Measurements from ENCODE around the gene AUTS2. TPM values are rescaled to one million over a fixed set of nuclear protein-coding genes. Genes with fewer than 3 reads are reported as not detected.

Gene AUTS2
- polyA plus RNA-seq, 4 donors: 69.8 to 109 (median 76.8) TPM

DNA sequence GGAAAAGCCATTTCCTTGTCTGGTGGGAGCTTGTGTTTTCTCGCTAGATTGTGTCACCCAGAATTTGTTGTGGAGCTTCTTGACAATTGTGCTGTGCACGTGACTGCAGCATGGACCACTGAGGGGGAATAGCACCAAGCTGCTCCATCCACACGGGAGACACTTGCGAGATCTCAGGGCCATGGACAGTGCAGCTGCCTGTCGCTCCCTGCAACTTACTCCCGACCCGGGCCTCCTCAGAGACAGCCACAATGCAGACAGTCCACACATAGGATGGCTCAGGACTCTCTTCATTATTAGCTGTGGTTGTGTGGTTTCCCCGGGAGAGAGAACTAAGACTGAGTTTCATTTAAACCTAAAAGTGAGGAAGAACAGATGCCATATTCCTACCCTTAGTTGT lies 860.5 kb downstream of the AUTS2 start:
- DNase-seq (ENCODE audit: low read depth in 4 of 4, low spot score in 3 of 4): no peak

DNA sequence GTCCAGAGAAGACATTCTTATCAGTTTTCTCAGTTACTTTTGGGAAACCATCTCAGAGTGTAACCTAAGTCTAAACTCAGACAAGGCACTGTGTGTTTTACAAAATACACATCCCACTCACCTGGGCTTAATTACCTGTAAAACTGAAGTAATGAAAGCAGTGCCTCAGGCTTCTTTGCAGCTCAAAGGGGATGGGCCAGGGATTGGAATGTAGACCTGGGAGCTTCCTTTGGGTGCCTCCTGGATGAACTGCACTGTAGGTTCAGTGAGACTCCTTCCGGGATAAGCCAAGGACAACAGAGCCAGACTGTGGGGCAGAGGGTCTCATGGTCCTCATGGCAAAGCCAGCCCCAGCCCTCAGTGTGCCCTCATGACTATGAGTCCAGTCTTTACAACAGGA lies 861.3 kb downstream of the AUTS2 start:
- DNase-seq (ENCODE audit: low read depth in 4 of 4, low spot score in 3 of 4): no peak

DNA sequence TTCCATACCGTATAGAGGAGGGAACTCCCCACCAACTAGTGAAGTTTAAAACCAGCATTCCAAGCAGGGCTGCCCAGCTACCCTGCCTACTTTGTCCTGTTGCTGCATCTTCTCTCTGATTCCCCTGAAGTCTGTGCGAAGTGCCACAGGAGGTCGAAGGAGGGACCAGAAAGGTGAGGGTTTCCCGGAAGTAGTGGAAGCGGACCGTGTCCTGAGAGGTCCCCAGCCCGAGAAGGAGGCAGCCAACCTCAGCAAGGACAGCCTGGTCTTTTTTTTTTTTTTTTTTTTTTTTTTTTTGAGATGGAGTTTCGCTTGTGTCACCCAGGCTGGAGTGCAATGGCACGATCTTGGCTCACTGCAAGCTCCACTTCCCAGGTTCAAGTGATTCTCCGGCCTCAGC lies 861.8 kb downstream of the AUTS2 start:
- no peak for DNase-seq (ENCODE audit: low read depth in 4 of 4, low spot score in 3 of 4)

DNA sequence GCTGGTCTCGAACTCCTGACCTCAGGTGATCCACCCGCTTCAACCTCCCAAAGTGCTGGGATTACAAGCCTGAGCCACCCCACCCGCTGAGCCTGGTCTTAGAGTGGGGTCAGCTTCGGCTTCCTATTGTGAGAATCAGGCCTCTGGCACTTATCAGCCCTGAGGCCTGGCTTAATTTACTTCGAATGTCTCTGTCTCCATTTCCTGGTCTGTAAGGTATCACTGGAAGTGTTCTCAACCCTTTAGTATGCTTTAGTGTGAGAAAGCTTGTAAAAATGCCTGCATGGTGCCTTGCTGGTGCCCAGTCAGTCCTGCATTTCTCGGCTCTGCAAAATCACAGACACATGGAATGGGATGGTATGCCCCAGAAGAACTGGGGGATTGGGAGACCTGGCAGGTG lies 862.3 kb downstream of the AUTS2 start:
- DNase-seq (ENCODE audit: low read depth in 4 of 4, low spot score in 3 of 4): no peak

DNA sequence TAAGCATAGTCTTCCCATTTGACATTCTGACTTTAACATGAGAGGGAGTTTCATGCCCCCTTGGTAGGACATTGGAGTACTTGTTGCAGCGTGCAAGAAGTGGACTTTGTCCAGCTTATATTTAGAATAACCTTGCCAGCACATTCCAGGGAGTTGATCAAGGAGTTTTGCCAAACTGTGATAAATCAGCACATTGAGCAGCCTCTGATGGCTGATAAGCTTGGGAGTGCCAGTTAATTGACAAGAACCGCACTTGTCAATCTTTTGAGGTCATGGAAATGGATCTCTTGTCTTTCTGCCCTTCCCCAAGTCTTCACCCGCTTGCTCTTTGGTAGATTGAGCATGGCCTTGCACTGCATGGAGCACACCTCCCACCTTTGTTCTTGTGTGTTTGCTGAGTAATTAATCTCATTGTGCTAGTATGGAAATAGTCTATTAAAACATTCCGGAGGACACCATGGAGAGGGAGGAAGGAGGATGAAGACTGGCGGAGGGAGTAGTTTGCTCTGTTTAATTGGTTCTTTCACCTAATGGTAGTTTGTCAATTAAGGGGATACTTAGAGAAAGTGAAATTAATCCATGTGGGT lies 865.2 kb downstream of the AUTS2 start:
- DNase-seq (ENCODE audit: low read depth in 4 of 4, low spot score in 3 of 4): no peak

DNA sequence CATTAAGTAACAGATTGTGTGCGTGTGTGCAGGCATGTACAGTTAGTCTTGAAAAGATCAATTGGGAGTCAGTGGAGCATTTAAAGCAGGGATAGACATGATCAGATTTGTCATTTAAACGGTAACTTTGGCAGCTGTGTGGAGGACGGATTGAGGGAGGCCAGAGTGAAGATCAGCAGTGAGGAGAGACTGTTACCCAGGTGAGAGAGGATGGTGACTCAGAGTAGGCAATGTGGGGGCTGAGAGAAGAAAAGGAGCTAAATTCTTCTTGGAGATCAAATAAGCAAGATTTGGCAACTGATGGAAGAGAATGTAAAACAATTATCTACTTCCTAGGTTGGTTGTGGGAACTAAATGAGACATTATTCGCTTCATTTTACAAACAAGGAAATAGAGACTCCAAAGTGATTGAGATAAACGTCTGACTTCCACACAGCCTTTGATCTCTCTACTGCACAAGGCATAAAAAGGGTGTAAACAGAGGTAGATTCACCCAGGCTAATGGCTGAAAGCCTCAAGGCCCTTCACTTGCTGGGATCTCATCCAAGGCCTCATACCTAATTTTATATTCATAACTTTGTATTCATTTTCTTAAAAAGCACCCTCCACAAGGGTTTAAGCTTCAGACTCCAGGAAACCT lies 868.6 kb downstream of the AUTS2 start:
- DNase-seq (ENCODE audit: low read depth in 4 of 4, low spot score in 3 of 4): no peak

DNA sequence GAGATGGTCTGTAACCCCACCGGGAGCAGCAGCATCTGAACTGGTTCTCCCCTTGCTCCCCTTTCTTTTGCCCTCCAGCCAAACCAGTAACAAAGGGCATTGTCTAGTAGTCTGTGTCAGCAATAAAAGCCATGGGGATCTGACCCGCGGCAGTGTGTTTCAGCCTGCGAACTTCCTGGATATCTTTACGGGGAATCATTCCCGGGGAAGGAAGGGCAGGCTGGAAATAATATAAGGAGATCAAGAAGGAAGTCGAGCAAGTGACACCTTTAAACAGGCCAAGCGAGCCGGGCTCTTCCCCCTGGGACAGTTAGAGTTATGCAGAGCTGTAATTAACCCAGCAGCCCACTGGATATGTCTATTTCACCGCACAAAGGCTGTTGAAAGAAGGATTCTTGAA lies 872.5 kb downstream of the AUTS2 start:
- no peak for DNase-seq (ENCODE audit: low read depth in 4 of 4, low spot score in 3 of 4)

DNA sequence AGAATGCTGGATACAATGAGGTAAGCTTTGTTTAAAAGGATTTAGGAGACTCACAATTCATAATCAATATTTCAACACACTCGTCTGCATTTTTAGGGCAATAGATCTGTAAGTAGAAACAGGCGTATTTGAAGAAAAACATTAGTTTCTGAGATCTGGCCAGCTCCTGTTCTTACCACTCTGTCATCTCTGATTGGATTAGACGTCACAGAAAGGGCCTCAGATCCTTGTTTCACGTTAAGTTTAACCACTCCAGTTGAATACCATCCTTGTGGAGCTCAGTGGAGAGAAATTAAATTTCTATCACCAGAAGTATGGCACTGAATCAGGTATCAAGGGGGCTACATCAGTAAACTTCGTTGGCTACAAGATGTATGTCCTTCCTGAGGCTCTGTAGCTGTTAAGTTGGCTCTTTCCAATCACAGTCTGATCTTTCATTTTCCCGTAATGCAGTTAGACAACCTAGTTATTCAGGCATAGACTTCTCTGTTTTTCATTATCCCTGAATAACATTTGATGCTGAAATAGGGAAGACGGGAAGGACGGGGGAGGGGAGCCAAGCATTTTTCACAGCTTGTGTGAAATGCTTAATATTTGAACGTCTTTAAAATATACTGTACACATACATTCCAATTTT lies 874.4 kb downstream of the AUTS2 start:
- DNase-seq (ENCODE audit: low read depth in 4 of 4, low spot score in 3 of 4): no peak

DNA sequence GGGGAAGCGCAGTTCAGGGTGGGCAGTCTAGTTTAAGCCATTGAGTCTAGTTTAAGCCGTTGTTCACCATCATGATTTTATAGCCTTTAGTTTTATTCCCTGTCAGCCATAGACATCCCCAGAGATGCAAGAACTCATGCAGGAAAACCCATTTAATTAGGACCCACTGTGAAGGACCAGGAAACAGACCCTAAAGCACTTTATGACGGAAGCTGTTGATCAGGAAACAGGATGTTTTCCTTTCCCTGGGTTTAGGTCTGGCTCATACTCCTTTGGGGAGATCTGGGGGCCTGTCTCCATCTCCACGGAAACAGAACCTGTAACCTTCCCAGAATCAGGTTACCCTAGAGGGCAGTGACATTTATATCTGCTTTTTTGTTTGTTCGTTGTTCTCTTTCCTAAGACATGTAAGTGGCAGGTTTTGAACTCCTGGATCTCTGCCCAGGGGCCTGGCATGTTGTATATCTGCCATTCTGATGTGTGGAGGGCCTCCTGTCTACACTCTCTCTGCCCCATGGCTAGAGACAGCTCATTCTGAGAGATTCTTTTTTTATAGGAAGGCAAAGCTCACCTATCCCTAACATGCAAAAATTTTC lies 876.5 kb downstream of the AUTS2 start:
- no peak for DNase-seq (ENCODE audit: low read depth in 4 of 4, low spot score in 3 of 4)

DNA sequence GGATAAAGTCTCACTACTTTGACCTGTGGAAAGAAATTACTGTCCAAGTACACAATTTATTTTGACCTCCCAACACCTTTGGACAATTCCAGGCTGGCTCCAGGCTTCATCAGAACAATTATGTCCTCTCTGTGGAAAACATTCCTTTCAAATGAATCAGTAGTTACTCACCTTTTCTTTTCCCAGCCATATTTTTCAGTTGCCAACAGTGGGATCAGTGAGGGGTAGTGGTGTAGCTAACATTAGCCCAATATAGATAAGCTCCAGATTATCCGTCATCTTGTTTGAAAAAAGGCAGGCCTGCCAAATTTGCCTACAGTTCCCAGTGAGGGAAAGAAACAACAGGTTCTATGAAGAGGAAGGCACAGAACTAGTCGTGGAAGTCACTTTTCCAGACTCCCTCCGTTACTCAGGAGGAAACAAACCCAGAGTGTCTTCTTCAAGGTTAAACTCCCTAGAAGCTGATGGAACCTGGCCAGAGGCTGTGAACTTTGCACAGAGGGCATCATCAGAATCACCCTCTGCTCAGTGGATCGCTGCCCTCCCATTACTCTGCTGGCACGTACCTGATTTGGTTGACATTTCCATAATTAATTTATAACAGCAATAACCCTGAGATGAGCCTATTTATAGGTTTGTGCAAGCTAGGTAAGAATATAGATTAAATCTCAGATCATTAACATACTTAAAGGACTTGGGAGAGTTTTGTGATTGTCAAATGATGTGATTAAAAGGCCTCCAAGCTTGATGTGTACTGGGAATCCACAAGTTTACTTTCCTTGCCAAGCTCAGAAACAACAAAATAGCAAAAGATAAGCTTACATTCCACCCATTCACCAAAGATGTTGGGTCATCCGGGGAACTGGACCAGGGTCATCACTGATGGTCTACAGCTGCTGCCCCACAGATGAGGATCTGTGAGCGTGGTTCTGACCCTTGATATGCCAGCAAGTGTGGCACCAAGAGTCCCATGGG lies 879.0 kb downstream of the AUTS2 start:
- no peak for DNase-seq (ENCODE audit: low read depth in 4 of 4, low spot score in 3 of 4)

DNA sequence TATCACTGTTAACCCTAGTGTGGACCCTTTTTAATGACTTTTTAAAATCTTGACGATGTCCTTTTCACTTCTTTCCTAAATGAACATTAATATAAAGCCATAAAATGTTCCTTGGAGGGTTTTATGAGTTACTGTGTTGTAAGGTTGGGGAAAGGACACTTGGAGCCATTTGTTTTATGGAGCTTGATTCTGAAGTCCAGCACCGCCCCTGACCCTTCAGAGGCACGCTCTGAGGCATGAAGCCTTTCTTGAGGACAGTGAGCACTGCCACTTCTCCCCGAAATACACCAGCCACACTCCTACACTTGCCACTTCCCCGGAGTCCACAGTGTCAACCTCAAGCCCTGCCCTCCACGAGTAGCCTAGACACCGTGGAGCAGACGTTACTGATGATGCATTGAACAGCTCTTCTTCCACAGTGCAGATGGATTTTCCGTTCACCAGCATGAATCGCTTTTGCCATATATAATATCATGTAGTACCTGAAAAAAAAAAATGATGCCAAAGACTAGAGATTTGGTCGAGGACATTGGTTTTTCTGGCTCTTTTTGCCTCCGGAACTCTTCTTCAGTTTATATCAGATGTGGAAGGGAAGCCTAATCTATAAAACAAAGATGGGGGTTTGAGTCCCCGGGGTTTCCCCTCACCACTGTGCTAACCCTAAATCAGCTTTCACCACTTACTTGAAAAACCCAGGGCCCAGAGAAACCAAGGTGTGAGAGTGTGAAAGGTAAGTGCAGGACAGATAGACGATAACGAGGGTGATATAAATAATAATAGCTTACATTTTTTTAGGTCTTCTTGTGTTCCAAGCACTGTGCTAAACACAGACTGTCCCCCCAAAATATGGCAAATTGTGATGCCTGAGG lies 881.1 kb downstream of the AUTS2 start:
- no peak for DNase-seq (ENCODE audit: low read depth in 4 of 4, low spot score in 3 of 4)

DNA sequence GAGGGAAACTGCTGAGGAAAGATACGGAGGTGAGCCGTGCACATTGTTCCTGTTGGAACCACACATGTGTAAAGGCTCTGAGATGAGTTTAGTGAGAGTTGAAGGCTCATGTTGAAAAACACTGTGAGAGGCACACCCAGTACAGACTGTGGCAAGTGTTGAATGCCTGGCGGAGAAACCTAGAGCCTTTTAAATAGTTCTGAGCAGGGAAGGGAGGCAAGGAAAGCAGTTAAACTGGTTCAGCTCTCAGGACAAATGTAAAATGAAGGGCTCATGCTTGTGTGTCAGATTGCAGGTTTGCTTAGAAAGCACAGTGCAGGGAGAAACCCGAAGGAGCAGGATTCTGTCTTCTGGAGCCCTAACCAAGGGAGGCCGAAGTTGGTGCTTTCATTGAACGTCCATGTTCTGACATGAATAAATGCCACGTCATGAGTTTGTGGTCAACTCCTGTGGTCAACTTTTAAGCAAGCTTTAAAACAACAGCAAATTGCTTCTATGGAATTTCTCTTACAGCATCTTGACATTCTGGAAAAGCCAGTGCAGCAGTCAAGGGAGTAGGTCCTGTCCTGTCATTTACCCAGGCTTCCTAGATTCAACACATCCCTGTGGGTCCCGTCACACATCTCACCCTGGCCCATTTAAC lies 882.8 kb downstream of the AUTS2 start:
- no peak for DNase-seq (ENCODE audit: low read depth in 4 of 4, low spot score in 3 of 4)

DNA sequence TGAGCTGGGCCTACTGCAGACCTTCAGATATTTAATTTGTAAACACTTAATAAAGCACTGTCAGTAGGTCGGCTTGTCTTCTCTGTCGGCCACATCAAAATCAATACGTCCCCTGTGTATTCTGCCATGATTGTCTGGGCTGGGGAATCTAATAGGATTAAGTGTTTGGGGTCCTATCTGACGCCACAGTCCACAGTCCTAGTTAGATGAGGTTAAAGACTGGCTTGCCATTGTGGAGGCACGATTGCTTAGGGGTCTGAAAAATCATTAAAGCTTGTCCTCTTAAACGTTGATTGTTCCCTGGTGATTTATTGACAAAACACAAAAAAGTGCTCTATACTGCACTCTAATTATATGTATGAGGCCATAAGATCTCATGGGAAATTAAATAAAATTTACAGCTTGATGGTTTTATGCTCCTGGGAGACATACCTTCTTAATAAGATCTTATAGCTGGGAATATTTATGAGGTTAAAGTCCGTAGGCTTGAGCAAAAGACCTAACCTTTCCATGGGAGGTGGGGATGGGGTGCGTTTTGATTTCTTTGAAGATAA lies 883.4 kb downstream of the AUTS2 start:
- no peak for DNase-seq (ENCODE audit: low read depth in 4 of 4, low spot score in 3 of 4)

DNA sequence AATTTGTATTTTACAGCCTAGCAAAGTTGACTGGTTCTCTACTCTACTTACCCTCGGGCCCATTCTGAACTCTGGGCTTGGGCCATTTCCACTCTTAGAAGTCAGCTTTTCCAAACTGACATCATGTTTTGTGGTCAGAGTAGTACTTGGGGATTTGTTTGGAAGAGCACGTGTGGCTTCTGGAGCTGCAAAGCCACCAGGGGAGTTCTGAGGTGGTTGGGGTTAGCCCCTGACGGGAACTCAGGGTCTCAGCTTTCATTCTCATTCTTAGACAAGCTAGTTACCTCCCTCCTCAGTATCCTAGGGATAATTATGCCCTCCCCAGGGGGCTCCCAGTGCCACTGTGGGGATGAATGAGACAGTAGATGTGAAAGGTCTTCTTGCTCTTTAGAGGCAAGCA lies 886.0 kb downstream of the AUTS2 start:
- no peak for DNase-seq (ENCODE audit: low read depth in 4 of 4, low spot score in 3 of 4)

DNA sequence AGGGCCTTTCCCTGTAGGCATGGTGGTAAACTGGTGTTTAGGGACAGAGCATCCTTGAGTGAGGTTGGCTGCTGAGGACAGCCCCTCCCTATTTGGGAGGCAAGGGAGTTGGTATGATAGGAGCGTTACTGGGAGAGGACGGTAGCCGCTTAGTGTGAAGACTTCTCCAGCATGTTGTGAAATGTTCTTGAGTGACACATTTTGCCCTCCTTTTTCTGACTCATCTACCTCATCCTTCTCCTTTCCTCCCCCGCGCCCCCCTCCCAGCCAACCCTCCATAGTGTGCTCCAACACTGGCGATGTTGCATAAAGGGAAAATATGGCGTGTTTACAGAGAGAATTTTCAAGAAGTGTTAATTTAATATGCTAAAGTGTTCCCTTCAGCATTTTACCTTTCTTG lies 888.7 kb downstream of the AUTS2 start:
- DNase-seq (ENCODE audit: low read depth in 4 of 4, low spot score in 3 of 4): no peak

DNA sequence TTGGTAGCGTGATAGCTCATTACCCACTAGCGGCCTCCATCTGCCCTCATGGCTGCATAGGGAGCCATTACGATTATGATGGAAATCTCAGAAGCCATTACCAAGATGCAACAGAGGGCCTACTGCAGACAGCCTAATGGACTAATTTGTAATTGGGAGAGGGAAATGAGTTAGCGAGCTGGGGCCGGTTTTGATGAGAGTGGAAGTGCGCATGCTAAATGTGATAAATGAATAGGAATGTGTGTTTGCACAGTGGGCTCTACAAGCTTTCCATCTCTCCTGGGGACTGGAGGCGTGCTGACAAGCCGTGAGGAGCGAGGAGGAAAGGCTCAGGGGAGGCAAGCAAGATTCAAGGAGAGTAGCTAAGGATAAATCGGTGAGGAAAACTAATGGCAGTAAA lies 889.2 kb downstream of the AUTS2 start:
- DNase-seq (ENCODE audit: low read depth in 4 of 4, low spot score in 3 of 4): no peak

DNA sequence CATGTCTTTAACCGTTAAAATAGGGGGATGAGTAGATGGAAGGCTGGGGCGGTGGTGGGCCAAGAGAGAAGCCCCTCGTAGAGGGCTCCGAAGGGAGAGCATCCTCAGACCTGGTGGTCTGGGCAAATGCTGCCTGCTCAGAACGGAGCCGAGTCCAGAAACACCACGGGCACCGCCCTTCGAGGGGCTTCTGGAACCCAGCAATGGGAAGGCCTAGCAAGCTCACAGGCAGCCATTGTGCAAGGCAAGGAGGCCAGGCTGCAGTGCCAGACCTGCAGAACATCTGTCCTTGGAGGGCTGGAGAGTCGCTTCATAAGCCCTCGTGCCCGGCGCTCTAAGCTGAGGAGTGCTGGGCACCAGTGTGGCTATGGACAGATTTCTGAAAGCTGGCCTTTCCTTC lies 889.6 kb downstream of the AUTS2 start:
- no peak for DNase-seq (ENCODE audit: low read depth in 4 of 4, low spot score in 3 of 4)

DNA sequence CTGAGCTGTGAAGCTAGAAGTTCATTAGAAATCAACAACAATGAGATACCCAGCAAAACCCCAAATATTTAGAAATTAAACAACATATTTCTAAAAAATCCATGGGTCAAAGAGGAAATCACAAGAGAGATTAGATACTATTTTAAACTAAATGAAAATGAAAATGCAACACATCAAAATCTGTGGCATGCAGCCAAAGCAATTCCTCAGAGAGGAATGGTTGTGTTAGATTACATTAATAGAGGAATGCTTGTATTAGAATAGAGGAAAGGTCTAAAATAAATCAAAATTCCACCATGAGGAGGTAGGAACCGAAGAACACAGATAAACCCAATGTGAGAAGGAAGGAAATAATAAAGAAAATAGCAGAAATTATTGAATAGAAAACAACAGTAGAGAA lies 891.5 kb downstream of the AUTS2 start:
- no peak for DNase-seq (ENCODE audit: low read depth in 4 of 4, low spot score in 3 of 4)

DNA sequence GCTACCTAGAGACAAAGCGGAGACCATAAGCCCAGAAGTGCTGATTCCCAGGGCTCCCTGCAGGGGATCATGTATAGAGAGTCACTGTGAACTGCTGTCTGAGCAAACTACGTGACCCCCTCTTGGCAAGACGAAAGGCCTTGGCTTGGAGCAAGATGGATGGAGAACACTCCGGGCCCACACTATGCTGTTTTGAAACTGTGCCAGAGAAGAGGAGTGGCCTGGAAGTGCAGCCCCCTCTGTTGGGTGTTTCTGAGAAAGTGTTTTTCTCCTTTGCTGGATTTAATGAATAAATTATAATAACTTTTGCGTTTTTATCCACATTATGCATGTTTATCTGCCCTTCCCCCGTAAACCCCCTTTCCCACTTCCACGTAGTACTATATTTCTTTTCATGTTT lies 894.4 kb downstream of the AUTS2 start:
- no peak for DNase-seq (ENCODE audit: low read depth in 4 of 4, low spot score in 3 of 4)

All from left renal pelvis (tissue), 4 donors.